HTR-8/SVneo (cell line): ENCODE data around the gene ACAA1.
"Not testable (repeated sequence)": the region's sequence is repeated elsewhere in the genome, so short reads cannot be mapped to it uniquely, and the experiment has no call there.

Experiments
- DNase-seq: peaks from one replicate; pipeline ENCODE4 v3.0.0; 2011; ENCODE audit warnings: low spot score, mixed read lengths; ENCODE audit not compliant: insufficient read length
- FAIRE-seq: peaks from 2 replicates; lab custom pipeline; 2011; peaks lifted over from hg19 to GRCh38; lab: Jason Lieb, UNC

The ACAA1 gene, protein sequence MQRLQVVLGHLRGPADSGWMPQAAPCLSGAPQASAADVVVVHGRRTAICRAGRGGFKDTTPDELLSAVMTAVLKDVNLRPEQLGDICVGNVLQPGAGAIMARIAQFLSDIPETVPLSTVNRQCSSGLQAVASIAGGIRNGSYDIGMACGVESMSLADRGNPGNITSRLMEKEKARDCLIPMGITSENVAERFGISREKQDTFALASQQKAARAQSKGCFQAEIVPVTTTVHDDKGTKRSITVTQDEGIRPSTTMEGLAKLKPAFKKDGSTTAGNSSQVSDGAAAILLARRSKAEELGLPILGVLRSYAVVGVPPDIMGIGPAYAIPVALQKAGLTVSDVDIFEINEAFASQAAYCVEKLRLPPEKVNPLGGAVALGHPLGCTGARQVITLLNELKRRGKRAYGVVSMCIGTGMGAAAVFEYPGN

DNA sequence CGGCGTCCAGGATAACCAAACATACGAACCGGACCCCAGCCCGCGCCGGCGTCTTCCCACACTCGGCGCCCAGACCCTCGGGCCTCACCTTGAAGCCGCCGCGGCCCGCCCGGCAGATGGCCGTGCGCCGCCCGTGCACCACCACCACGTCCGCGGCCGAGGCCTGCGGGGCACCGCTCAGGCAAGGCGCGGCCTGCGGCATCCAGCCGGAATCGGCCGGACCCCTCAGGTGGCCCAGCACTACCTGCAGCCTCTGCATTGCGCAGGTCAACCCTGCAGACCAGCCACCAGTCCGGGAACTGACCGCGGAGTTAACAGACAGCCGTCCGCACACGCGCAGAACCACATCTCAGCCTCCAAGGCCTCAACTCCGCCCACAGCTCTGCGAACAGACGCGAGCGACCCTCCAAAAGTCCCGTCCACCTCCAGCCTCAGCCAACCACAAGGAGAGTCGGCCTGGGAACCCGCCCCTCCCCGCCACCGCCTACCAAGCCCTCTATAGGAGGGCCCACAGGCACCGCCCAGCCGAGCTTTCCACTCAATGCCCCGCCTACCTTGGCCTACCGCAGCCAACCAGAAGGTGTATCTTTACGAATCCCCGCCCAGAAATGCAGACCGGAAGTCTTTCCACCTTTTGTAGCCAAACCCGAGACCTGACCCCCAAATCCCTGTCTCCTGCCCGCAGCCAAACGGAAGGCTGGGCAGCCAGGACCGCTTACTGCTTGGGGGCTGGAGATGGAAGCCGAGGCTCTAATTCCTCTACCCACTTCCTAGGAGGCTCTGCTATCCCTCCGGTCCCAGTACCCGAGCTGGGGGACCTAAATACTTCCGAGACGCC, at the start of gene ACAA1:
TSS of gene ACAA1 (minus strand) at position 351 of the 838 bp plus-strand sequence. CDS start at position 259, 92 bp downstream.
- FAIRE-seq (peak; percentile 81), DNase-seq (peak; percentile 95)

DNA sequence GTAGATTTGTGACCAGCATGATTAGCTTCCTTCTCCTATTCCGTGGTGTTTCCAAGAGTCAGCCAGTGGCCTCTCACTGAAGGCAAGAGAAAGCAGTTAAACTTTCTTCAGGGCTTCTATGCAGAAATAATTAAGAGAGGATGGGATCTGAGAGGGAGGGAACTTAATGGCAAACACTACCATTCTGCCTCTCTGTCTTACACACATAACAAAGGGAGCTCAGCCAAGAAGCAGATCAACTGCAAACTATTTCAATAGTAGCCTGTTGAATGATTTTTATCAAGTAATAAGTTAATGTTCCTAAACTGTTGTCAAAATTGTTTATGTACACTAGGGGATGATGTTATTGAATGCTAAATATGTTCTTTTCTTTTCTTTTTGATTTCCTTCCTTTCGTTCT, 40.3 kb upstream of the ACAA1 start:
- DNase-seq (no peak), FAIRE-seq (no peak)

DNA sequence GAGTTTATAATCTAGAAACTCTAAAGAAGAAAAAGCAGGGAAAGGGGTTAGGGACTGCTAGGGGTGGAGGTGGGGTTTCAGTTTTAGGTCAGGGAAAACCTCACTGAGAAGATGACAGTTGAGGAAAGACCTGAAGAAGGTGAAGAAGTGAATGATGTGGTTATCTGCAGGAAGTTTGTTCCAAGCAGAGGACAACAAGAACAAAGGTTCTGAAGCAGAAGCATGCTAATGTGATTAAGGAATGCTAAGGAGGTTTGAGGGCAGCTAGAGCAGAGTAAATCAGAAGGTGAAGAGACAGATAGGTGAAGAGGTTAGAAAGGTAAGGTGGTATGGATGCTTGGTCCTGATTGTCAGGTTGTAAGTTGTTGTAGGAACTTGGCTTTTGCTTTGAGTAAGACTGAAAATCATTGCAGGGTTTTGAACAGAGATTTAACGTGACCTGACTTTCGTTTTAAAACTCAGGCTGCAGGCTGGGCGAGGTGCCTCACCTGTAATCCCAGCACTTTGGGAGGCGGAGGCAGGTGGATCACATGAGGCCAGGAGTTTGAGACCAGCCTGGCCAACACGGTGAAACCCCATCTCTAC, 37.0 kb upstream of the ACAA1 start:
- FAIRE-seq, result no peak
- no peak for DNase-seq

DNA sequence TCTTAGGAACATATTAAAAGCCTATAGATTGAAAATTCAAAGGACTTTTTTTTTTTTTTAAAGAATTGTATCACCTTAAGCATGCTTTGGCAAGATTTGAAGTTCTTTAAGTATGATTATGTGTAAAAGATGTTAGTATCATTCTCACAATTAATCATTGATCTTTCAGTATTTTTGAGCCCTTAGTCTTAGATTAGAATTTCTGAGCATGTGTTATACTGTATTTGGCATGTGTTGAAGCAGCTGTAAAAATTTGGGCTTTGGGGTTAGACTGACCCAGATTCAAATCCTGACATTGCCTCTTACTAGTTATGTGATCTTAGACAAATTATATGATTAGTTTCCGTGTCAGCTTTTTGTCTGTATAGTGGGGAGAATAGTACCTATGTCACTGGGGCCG, 34.7 kb upstream of the ACAA1 start:
- DNase-seq (no peak), FAIRE-seq (no peak)

DNA sequence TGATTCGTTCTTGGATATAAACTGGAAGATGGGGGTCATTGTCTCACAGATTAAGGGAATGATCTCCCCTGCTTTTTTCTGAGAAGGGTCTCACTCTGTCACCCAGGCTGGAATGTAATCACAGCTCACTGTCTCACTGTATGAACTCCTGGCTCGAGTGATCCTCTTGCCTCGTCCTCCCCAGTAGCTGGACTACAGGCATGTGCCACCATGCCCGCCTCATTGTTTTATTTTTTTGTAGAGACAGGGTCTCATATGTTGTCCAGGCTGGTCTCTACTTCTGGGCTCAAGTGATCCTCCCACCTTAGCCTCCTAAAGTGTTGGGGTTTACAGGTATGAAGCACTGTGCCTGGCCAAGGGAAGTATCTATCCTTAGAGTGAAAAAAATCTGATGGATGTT, 33.8 kb upstream of the ACAA1 start:
- DNase-seq (no peak), FAIRE-seq (no peak)

DNA sequence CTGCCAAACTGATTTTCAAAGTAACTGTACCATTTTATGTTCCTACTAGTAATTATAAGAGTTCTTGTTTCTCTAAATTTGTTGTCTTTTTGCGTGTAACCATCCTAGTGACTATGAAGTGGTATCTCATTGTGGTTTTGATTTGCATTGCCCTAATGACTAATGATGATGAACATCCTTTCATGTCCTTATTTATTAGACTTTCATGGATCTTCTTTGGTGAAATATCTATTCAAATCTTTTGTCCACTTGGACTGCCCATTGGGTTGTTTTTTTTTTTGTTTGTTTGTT, 32.0 kb upstream of the ACAA1 start:
- DNase-seq (no peak), FAIRE-seq (no peak)

DNA sequence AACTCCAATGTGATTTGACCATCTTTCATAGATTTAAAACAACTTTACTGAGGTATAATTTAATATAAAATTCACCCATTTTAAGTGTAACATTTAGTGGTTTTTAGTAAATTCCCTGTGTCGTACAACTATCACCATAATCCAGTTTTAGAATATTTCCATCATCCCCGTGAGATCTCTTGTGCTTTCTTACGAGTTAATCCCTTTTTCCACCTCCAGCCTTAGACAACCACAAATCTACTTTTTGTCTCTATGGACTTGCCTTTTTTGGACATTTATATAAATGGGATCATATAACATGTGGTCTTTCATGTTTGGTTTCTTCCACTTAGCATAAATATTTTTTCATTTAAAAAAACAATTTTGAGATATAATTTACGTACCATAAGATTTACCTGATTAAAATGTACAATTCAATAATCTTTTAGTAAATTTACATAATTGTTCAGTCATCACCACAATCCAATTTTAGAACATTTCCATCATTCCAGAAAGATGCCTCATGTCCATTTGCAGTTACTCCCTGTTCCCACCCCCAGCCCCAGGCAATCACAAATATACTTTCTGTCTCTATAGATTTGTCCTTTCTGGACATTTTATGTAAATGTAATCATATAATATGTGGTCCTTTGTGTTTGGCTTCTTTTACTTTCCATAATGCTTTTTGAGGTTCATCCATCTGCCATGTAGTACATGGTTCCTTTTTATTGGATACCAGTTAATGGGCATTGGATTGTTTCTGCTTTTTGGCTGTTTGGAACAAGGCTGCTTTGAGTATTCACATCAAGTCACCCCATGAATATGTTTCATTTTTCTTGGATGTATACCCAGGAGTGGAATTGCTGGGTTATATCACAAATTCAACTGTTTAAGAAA, 31.5 kb upstream of the ACAA1 start:
- no peak for DNase-seq

DNA sequence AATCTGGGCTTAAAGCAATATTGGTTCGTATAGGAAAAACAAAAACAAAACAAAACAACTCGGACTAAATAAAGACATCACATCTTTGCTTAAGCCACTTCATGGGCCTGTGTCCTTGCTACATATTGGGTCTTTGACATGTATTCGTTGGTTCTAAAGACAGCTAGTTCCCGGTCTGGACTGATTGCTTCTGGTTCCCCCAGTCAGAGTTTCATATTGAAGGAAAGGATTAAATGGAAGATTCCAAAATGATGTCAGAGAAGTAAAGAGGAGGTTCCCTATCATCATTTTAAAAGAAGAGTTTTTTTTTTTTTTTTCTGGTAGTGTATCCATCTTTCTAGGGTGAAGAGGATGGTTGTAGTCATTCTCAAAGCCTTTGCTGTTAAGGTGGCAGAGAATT, 30.7 kb upstream of the ACAA1 start:
- no peak for DNase-seq
- no peak for FAIRE-seq

More for the DNA sequence above, 31.5 kb upstream of the ACAA1 start:
- FAIRE-seq, result no peak

DNA sequence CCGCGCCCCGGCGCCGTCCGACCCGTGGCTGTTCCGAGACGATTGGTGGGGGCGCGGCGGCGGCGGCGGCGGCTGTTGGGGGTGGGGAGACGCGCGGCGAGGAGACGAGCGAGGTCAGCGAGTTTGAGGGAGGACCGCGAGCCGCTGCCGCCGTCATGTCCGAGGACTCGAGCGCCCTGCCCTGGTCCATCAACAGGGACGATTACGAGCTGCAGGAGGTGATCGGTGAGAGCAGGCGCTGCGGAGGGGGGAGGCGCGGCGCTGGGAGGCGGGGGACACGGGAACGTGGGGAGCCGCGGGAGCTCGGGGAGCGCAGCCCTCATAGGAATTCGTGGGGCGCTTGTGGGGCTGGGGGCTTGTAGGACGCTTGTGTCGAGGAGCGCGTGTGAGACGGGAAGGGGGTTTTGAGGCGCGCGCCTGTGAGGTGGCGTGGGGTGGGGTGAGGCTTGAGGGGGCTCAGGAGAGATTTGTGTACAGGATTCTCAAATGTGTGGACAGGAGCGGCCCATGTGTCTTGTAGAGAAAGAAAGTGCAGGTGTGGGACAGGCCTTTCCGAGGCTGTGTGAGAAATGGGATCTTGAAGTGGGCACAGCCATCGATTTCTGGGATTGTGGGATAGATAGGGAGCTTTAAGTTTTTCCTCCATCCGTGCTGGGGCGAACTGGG, 28.9 kb upstream of the ACAA1 start:
- no peak for FAIRE-seq
- DNase-seq, result no peak

DNA sequence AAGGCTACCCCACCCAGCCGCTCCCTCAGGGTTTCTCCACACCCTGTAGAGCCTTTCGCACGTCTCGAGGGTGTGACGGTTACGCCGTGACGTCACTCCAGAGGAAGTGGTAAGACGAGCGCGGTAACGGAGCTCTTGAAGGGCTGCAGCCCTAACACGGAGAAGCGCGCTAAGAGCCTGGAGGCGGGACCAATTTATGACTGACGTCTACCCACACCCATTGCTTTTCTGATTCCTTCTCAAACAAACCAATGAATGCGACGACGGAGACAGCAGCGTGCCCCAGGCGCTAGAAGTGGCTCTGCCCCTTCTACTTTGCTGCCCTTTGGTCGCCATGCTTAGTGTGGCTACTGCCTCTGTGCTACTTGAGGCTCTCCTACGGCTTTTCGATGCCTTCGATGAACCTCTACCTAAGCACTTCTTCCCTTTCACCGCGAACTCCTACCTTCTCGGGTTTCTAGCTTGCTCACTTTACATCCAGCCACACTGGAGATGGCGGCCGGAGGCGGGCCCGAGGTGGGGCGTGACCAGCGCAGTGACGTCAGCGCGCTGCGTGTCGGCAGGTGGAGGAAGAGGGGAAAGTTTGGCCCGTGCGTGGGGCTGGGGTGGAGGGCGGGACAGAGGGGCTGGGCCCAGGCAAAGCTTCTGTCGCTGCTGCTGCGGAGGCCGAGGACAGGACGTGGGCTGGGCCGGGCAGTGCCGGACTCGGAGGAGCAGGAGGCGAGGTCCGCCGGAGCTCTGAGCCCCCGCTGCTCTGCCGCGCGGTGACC, 28.2 kb upstream of the ACAA1 start, which contains the start of gene OXSR1:
TSS of gene OXSR1 (plus strand) at position 586 of the 770 bp plus-strand sequence. CDS start 340 bp downstream, outside the sequence.
- peak; percentile 88 for FAIRE-seq
- DNase-seq, result peak; percentile 93

DNA sequence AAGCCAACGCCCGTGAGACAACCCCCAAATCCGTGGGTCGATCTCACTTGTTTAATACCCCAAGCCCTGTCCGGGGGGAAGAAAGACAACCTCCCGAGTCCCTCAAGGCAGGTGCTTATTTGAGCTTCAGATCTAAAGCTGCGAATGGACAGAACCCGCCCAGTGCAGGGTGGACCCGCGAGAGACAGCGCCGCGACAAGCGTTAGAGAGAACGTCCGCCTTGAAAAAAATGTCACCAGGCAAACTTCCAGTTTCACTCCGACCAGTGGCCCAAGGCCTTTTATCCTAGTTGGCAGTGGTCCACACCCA, 27.7 kb upstream of the ACAA1 start:
- FAIRE-seq (no peak), DNase-seq (no peak)

DNA sequence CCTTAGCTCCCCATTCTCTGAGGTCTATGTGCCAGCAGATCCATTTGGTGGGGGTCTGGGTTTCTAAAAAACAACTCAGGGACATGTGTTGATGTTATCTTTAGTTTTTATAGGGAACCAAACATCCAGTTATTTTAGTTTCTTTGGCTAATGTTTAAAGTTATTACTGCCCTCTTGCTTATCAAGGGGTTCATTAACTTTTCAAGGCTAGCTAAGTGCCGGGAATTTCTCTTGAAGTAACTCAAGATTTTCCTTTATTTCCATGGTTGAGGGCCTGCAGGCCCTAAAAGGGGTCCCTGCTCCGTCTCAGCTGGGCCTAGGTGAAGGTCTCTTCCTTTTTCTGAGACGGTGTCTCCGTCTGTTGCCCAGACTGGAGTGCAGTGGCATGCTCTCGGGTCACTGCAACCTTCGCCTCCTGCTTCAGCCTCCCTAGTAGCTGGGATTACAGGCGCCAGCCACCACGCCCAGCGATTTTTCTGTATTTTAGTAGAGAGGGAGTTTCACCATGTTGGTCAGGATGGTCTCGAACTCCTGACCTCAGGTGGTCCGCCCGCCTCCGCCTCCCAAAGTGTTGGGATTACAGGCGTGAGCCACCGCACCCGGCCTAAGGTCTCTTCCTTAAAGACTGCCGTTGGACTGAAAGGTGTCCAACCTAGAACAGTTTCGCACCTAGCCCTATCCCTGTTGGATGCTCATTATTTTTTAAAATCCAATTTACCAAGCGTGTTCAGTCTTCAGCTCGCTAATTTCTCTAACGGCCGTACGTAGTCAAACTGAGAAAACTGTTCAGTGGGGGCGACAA, 27.1 kb upstream of the ACAA1 start:
- FAIRE-seq (no peak), DNase-seq (no peak)

DNA sequence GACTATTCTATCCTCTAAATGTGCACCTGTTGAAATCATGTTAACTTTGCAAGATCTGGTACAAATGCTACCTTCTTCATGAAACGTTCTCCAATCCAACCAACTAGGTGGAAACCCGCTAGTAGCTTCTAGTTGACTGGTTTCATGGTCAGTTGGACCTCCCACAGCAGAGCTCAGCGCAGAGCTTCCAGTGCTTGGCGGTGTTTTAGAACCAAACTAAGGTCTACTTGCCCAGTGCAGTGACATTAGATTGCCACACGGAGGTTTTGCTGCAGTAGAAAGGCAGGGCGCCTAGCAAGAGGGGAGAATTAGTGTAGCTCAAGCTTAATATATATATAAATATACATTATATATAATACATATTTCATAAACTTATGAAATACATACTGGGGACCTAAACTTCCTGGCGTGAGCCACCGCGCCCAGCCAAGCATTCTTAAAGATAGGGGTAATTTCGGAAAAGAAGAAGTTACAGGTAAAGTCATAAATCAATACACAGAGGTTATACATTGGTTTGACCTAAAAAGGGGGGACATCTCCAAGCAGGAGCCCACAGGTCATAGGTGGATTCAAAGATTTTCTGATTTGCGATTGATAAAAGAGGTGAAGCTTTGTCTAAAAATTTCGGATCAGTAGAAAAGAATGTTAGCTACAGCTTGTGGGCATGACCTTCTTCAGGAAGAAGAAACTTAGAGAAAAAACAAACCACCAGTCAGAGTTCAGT, 26.4 kb upstream of the ACAA1 start:
- no peak for FAIRE-seq
- DNase-seq, result no peak

DNA sequence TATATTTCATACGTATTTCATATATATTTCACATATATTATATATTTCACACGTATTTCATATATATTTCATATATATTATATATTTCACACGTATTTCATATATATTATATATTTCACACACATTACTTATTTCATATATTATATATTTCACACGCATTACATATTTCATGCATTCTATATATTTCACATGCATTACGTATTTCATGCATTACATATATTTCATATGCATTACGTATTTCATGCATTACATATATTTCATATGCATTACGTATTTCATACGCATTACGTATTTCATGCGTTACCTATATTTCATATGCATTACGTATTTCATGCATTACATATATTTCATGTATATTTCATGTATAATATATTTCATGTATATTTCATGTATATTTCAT, 23.8 kb upstream of the ACAA1 start:
- DNase-seq, FAIRE-seq: not testable (repeated sequence)

DNA sequence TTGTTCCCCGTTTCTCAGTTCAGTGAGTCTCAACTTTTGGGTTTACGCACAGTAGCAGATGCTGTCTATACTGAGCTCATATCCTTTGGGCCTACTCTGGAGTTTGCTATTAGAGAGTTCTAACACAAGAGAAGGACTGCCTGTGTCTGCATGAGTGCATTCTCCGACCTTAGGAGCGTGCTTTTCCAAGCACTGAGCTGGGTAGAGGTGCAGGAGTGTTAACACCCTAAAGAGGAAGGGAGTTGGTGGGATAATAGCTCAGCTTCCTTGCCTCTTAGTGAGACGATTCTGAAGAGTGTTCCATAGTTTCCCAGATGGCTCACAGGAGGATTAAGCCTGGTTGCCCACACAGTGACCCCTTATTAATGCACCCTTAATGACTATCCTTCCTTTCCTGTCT, 21.5 kb upstream of the ACAA1 start:
- FAIRE-seq (no peak), DNase-seq (no peak)

DNA sequence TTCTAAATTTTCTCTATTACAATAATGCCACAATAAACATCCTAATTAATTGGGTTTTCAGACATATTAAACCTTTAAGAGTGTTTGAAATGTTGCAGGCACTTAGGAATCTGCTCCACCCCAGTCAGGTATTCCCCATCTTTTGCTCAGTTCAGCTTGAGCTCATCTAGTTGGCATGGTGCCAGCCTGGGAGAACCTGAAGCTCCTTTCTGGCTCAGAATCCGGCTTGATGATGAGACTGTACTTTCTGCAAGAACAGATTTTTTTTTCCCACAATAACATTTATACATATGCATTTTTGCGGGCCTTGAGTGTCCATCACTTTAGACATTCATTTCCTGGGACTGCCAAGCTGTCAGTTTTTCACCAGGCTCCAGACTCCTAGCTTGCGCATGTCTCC, 20.7 kb upstream of the ACAA1 start:
- DNase-seq (no peak), FAIRE-seq (no peak)

DNA sequence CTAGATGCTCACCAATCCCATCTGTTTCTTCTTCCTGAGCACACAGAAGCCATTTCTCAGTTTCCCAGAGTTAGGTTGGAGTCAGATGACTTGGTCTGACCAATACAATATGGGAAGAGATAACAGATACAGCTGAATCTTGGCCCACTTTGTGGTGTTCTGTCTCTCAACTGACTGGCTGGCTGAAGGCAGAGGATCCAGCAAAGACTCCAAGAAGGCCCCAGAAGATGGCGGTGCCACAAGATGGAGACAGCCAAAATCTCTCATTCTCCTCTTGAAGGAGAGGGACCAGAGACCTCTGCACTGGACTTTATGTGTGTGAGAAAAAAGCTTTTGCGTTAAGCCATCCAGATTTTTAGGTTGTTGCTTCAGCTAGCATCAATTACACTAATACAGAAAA, 20.2 kb upstream of the ACAA1 start:
- FAIRE-seq (no peak), DNase-seq (no peak)

DNA sequence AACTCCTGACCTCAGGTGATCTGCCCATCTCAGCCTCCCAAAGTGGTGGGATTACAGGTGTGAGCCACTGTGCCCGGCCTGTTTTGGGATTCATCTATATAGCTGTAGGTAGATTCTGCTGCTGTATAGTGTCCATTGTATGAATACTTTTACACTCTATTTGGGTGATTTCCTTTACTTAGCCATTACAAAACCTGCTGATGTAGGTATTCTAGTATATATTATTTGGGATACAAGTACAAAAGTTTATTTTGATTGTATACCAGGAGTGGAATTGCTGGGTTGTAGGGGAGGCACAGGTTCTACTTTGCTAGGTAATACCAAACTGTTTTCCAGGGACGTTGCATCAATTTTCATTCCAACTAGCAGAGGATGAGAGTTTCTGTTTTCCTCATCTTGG, 18.9 kb upstream of the ACAA1 start:
- DNase-seq, result no peak
- no peak for FAIRE-seq
